IMR-90 (cell line): Measurements from ENCODE around the gene PARD3. TPM values are rescaled to one million over a fixed set of nuclear protein-coding genes. Genes with fewer than 3 reads are reported as not detected.

Experiments
- ATAC-seq: fragments of 200-7000 bp; cut with Tn5 transposase; 2 replicates; pipeline ENCODE4 v1.9.1; 2020; ENCODE audit warnings: low read depth, mild to moderate bottlenecking, moderate library complexity
- BruUV-seq: library from RNA; stranded (reverse); fragments of 400-500 nt; replicated peaks from 2 replicates; lab custom pipeline; 2021; lab: Mats Ljungman, UMichigan
- CTCF ChIA-PET: fragments of 300-600 bp; formaldehyde crosslinking; extraction: SDS; loops from one replicate; lab custom pipeline; 2021; ENCODE audit warnings: antibody characterized with exemption; lab: Yijun Ruan, JAX
- POLR2A ChIA-PET: fragments of 300-600 bp; sonication (Branson Sonifier 250); formaldehyde crosslinking; loops from one replicate; lab custom pipeline; 2022; ENCODE audit warnings: antibody characterized with exemption; ENCODE audit not compliant: unreplicated experiment; lab: Charles Lee
- DNase-seq: peaks from one replicate; pipeline ENCODE4 v3.0.0; 2013
- H2AFZ ChIP-seq: replicated peaks from 2 replicates; pipeline ENCODE3; 2013; ENCODE audit warnings: low read length, mild to moderate bottlenecking; ENCODE audit not compliant: poor library complexity
- H2AK5ac ChIP-seq: 2 replicates; pipeline ENCODE4 v1.6.1; 2013; ENCODE audit warnings: low read depth, low read length, inconsistent platforms
- H2AK9ac ChIP-seq: replicated peaks from 2 replicates; pipeline ENCODE3; 2013; ENCODE audit warnings: mild to moderate bottlenecking, low read depth, low read length, moderate library complexity; ENCODE audit not compliant: poor library complexity
- H2BK120ac ChIP-seq: 2 replicates; pipeline ENCODE4 v1.6.1; 2013; ENCODE audit warnings: low read depth, low read length, inconsistent platforms
- H2BK15ac ChIP-seq: 3 replicates; pipeline ENCODE4 v1.6.1; 2013; ENCODE audit warnings: low read depth, low read length, inconsistent platforms
- H2BK20ac ChIP-seq: 2 replicates; pipeline ENCODE4 v1.6.1; 2013; ENCODE audit warnings: low read depth, mild to moderate bottlenecking, inconsistent platforms, low read length, moderate library complexity
- H2BK5ac ChIP-seq: 2 replicates; pipeline ENCODE4 v1.6.1; 2013; ENCODE audit warnings: mild to moderate bottlenecking, low read depth, low read length, inconsistent platforms; ENCODE audit not compliant: poor library complexity, severe bottlenecking
- H3K14ac ChIP-seq: replicated peaks from 2 replicates; pipeline ENCODE4 v1.6.1; 2013; ENCODE audit warnings: low read depth, low read length, inconsistent platforms
- H3K18ac ChIP-seq: 2 replicates; pipeline ENCODE4 v1.6.1; 2013; ENCODE audit warnings: low read depth, low read length, control low read depth
- H3K23ac ChIP-seq: 2 replicates; pipeline ENCODE4 v1.6.1; 2013; ENCODE audit warnings: low read depth, low read length, inconsistent platforms
- H3K27ac ChIP-seq: 2 replicates; pipeline ENCODE4 v1.5.1; 2013; ENCODE audit warnings: mild to moderate bottlenecking, control low read depth, low read length; ENCODE audit not compliant: insufficient read depth
- H3K27me3 ChIP-seq: 2 replicates; pipeline ENCODE4 v1.6.1; 2013; ENCODE audit warnings: low read length; ENCODE audit not compliant: control insufficient read depth, insufficient read depth
- H3K36me3 ChIP-seq: 2 replicates; pipeline ENCODE4 v1.6.1; 2013; ENCODE audit warnings: low read length, mixed read lengths; ENCODE audit not compliant: control insufficient read depth, insufficient read depth
- H3K4ac ChIP-seq: 2 replicates; pipeline ENCODE4 v1.6.1; 2013; ENCODE audit warnings: low read depth, low read length, inconsistent platforms
- H3K4me1 ChIP-seq: 2 replicates; pipeline ENCODE4 v1.6.1; 2013; ENCODE audit warnings: low read length, mixed read lengths; ENCODE audit not compliant: control insufficient read depth, insufficient read depth
- H3K4me2 ChIP-seq: 2 replicates; pipeline ENCODE4 v1.6.1; 2013; ENCODE audit warnings: low read depth, mild to moderate bottlenecking, control low read depth, low read length, moderate library complexity
- H3K4me3 ChIP-seq: 2 replicates; pipeline ENCODE4 v1.5.1; 2013; ENCODE audit warnings: low read depth, mild to moderate bottlenecking, control low read depth, low read length, moderate library complexity; ENCODE audit not compliant: insufficient read depth
- H3K56ac ChIP-seq: 2 replicates; pipeline ENCODE4 v1.6.1; 2013; ENCODE audit warnings: low read length, inconsistent platforms; ENCODE audit not compliant: insufficient read depth; ENCODE audit errors: extremely low read depth
- H3K79me1 ChIP-seq, 2 experiments: 2 replicates each; pipeline ENCODE4 v1.6.1; 2013; ENCODE audit warnings: low read length in 2 of 2, inconsistent platforms in 1 of 2, low read depth in 1 of 2
- H3K9ac ChIP-seq: 2 replicates; pipeline ENCODE4 v1.6.1; 2013; ENCODE audit warnings: low read depth, low read length, control low read depth
- H3K9me1 ChIP-seq: 2 replicates; pipeline ENCODE4 v1.6.1; 2013; ENCODE audit warnings: low read length, inconsistent platforms; ENCODE audit not compliant: insufficient read depth
- H3K9me3 ChIP-seq: 2 replicates; pipeline ENCODE4 v1.6.1; 2013; ENCODE audit warnings: low read length; ENCODE audit not compliant: control insufficient read depth, insufficient read depth
- H4K20me1 ChIP-seq: 2 replicates; pipeline ENCODE4 v1.6.1; 2013; ENCODE audit warnings: low read length, inconsistent platforms; ENCODE audit not compliant: insufficient read depth
- H4K5ac ChIP-seq: 2 replicates; pipeline ENCODE4 v1.6.1; 2013; ENCODE audit warnings: mild to moderate bottlenecking, low read depth, low read length, control low read depth
- H4K8ac ChIP-seq, 2 experiments: 2 replicates each; pipeline ENCODE4 v1.6.1; 2013; ENCODE audit warnings: low read depth in 2 of 2, low read length in 2 of 2, control low read depth in 1 of 2, inconsistent platforms in 1 of 2
- H4K91ac ChIP-seq: 2 replicates; pipeline ENCODE4 v1.6.1; 2013; ENCODE audit warnings: low read depth, low read length, inconsistent platforms; ENCODE audit not compliant: insufficient read depth
- BHLHE40 ChIP-seq: fragments of 150-350 bp; IDR thresholded peaks from 2 replicates; pipeline ENCODE4 v1.6.1; 2016; ENCODE audit warnings: mild to moderate bottlenecking, low read depth, low read length
- CEBPB ChIP-seq: IDR thresholded peaks from 2 replicates; pipeline ENCODE4 v1.6.1; 2012; ENCODE audit warnings: low read depth, low read length, improper control_type of control experiment
- CHD1 ChIP-seq: IDR thresholded peaks from 2 replicates; pipeline ENCODE4 v1.6.1; 2012; ENCODE audit warnings: low read depth, low read length, improper control_type of control experiment
- CTCF ChIP-seq: conservative IDR thresholded peaks from 2 replicates; pipeline ENCODE4 v1.5.1; 2012; ENCODE audit warnings: mild to moderate bottlenecking, low read depth, low read length, improper control_type of control experiment
- ELK1 ChIP-seq: fragments of 150-350 bp; IDR thresholded peaks from 2 replicates; pipeline ENCODE4 v1.6.1; 2016; ENCODE audit warnings: low read depth, mild to moderate bottlenecking, low read length, moderate library complexity, borderline replicate concordance
- MAZ ChIP-seq: IDR thresholded peaks from 2 replicates; pipeline ENCODE4 v1.6.1; 2012; ENCODE audit warnings: low read depth, mild to moderate bottlenecking, low read length, improper control_type of control experiment, moderate library complexity, borderline replicate concordance
- MXI1 ChIP-seq: IDR thresholded peaks from 2 replicates; pipeline ENCODE4 v1.6.1; 2012; ENCODE audit warnings: low read depth, mild to moderate bottlenecking, low read length, moderate library complexity, borderline replicate concordance
- POLR2A ChIP-seq: IDR thresholded peaks from 2 replicates; pipeline ENCODE4 v1.6.1; 2012; ENCODE audit warnings: mild to moderate bottlenecking, low read depth, low read length
- RAD21 ChIP-seq: IDR thresholded peaks from 2 replicates; pipeline ENCODE4 v1.6.1; 2012; ENCODE audit warnings: low read length, improper control_type of control experiment
- RFX5 ChIP-seq: IDR thresholded peaks from 2 replicates; pipeline ENCODE4 v1.8.0; 2012; ENCODE audit warnings: low read depth, mild to moderate bottlenecking, low read length, moderate library complexity
- SMC3 ChIP-seq: fragments of 150-350 bp; IDR thresholded peaks from 2 replicates; pipeline ENCODE4 v1.6.1; 2016; ENCODE audit warnings: low read depth, mild to moderate bottlenecking, antibody characterized with exemption, low read length, moderate library complexity
- USF2 ChIP-seq: fragments of 150-350 bp; IDR thresholded peaks from 2 replicates; pipeline ENCODE4 v1.6.1; 2017; ENCODE audit warnings: mild to moderate bottlenecking, antibody characterized with exemption, low read length, low read depth
- WGBS, 2 experiments: methylation state at CpG; one replicate each; pipeline versions ENCODE4 v1.1.5 to v1.1.7; 2013; ENCODE audit warnings: missing lambda C conversion rate in 2 of 2; ENCODE audit not compliant: insufficient read length in 1 of 2; ENCODE audit errors: extremely low coverage in 2 of 2; 5-methylcytosine and 5-hydroxymethylcytosine counted together
- dilution Hi-C: fragments of 300-500 bp; cut with HindIII; formaldehyde crosslinking; loops from one replicate; pipeline ENCODE4 v1.14.3; 2018; ENCODE audit warnings: low sequenced_read_pairs; ENCODE audit not compliant: unreplicated experiment
- in situ Hi-C: fragments of 300-500 bp; cut with MboI; formaldehyde crosslinking; loops from 3 replicates; pipeline ENCODE4 v1.14.3; 2019; ENCODE audit warnings: low sequenced_read_pairs, inconsistent platforms, mixed read lengths
- intact Hi-C: fragments of 100-400 bp; cut with micrococcal nuclease; formaldehyde crosslinking; loops from 2 replicates; pipeline ENCODE4 v1.10.0; 2022
- polyA plus RNA-seq, 3 experiments: library from polyadenylated mRNA; depleted of rRNA; stranded (reverse); fragments of >200 nt; gene quantifications; 2 replicates each; pipeline ENCODE4 v1.2.3, GENCODE V29; 2012; ENCODE audit warnings: low replicate concordance in 1 of 3
- total RNA-seq: library from RNA; depleted of rRNA; stranded (reverse); fragments of >200 nt; gene quantifications from 2 replicates; pipeline ENCODE4 v1.2.3, GENCODE V29; 2012

The PARD3 gene
- total and polyA plus RNA-seq, 2 of the 4 experiments (the other 2 are of a cell fraction): 14.6 to 37.5 TPM

GRCh38 chr10:34853357-34853756, 38.3 kb upstream of the PARD3 start:
- Histone ChIP-seq H2BK5ac (no peak overlapping the region), H2AK5ac (no peak overlapping the region), H3K56ac (no peak overlapping the region), H3K23ac (no peak overlapping the region), H2BK120ac (no peak overlapping the region), H2AK9ac (no peak overlapping the region), H2BK20ac (no peak overlapping the region), H4K20me1 (no peaks in the 10 kb centered on the region), H4K8ac (no peak overlapping the region), H3K14ac (no peak overlapping the region), H3K4me1 (no peaks in the 10 kb centered on the region), H3K79me1 (no peaks in the 10 kb centered on the region), H3K9me1 (no peaks in the 10 kb centered on the region), H3K36me3 (no peaks in the 10 kb centered on the region), H4K5ac (no peak overlapping the region), H3K4ac (no peak overlapping the region), H3K18ac (no peak overlapping the region), H3K27me3 (peaks cover 16% of the 10 kb centered on the region), H3K27ac (no peak overlapping the region), H3K4me2 (no peak overlapping the region), H2AFZ (no peak overlapping the region), H3K9me3 (no peaks in the 10 kb centered on the region), H2BK15ac (no peak overlapping the region), H3K9ac (no peak overlapping the region), H4K91ac (no peak overlapping the region), H3K4me3 (no peak overlapping the region)
- DNase-seq (no peak), ATAC-seq (no peak)
- in situ Hi-C loops (no loop called here), dilution Hi-C loops (no loop called here), intact Hi-C loops (no loop called here)
- BruUV-seq: no TSS peak
- TF ChIP-seq CEBPB (no peak), MXI1 (no peak), MAZ (no peak), USF2 (no peak), SMC3 (no peak), POLR2A (no peak), CTCF (no peak), BHLHE40 (no peak), ELK1 (no peak), RAD21 (no peak), RFX5 (no peak), CHD1 (no peak)
- ChIA-PET POLR2A (interaction anchor here (0.6 kb wide), 1 partner anchor 530 kb away, joined by 5 read pairs; no protein-coding TSS in a partner anchor), CTCF (interaction anchor here (0.6 to 1.2 kb wide), 2 partner anchors 28 to 129 kb away, joined by 4 read pairs; no protein-coding TSS in a partner anchor)
- WGBS, 2 experiments: no CpG with 5 or more reads among the region's 4 CpGs
